GM23248 (cell line): ENCODE results near the gene ACCSL.

Experiments
- EZH2 ChIP-seq: fragments of 200-600 bp; sonication (generic); IDR thresholded peaks from 2 replicates; pipeline ENCODE4 v1.6.1; 2018; ENCODE audit warnings: antibody characterized with exemption, mild to moderate bottlenecking; ENCODE audit not compliant: insufficient read depth, poor library complexity, severe bottlenecking
- EZH2phosphoT487 ChIP-seq: fragments of 200-600 bp; sonication (generic); IDR thresholded peaks from 2 replicates; pipeline ENCODE4 v1.6.1; 2018; ENCODE audit warnings: antibody characterized with exemption, moderate library complexity, mild to moderate bottlenecking, low read depth; ENCODE audit not compliant: insufficient read depth

DNA sequence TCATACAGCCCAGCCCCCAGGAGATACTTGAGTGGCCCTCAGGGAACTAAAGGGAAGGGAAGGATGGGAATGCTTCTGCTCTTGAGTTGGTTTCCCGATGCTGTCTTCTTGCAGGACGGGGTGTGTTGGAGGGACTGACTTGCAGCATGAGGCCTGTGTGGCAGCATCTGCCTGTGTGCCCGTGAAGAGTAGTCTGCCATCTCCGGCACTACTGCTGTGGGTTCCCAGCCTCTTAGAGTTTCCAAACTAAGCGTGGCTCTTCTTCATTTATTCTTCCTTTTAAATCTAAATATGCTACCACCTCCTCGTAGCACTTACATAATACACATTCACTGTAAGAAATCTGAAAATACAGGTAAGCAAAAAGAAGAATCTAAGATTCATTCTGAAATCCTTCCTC lies 60.5 kb downstream of the ACCSL start:
- TF ChIP-seq EZH2phosphoT487 = no peak
- no peak for TF ChIP-seq EZH2
